Astrocyte of the spinal cord (primary cell): ENCODE measurements around the gene TP53BP2.

ENCODE experiments used
- DNase-seq: peaks from one replicate; pipeline ENCODE4 v3.0.0; 2011; ENCODE audit warnings: low read depth, low spot score
- H3K4me3 ChIP-seq: 2 replicates; pipeline ENCODE4 v1.5.1; 2011; ENCODE audit warnings: low read depth, mild to moderate bottlenecking, low read length, moderate library complexity
- in situ Hi-C: cut with HindIII; loops from 2 replicates; pipeline ENCODE4 v1.10.0; 2017; ENCODE audit warnings: low sequenced_read_pairs
- TF ChIP-seq, protein P1 (sequence below): IDR thresholded peaks from 2 replicates; pipeline ENCODE4 v1.5.1; 2012; ENCODE audit warnings: low read depth, mild to moderate bottlenecking, low read length, inconsistent platforms

The TP53BP2 gene

DNA sequence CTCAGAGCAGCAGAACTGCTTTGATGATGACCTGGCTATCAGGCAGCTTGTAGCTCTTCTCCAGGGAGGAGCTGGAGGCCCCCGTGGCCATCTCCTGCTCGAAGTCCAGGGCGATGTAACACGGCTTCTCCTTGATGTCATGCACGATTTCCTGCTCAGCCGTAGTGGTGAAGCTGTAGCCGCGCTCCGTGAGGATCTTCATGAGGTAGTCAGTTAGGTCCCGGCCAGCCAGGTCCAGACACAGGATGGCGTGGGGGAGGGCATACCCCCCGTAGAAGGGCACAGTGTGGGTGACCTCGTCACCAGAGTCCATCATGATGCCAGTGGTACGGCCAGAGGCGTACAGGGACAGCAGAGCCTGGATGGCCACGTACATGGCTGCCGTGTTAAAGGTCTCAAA, 18.3 kb upstream of the TP53BP2 start:
- TF ChIP-seq, protein P1, sequence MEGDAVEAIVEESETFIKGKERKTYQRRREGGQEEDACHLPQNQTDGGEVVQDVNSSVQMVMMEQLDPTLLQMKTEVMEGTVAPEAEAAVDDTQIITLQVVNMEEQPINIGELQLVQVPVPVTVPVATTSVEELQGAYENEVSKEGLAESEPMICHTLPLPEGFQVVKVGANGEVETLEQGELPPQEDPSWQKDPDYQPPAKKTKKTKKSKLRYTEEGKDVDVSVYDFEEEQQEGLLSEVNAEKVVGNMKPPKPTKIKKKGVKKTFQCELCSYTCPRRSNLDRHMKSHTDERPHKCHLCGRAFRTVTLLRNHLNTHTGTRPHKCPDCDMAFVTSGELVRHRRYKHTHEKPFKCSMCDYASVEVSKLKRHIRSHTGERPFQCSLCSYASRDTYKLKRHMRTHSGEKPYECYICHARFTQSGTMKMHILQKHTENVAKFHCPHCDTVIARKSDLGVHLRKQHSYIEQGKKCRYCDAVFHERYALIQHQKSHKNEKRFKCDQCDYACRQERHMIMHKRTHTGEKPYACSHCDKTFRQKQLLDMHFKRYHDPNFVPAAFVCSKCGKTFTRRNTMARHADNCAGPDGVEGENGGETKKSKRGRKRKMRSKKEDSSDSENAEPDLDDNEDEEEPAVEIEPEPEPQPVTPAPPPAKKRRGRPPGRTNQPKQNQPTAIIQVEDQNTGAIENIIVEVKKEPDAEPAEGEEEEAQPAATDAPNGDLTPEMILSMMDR: no peak

DNA sequence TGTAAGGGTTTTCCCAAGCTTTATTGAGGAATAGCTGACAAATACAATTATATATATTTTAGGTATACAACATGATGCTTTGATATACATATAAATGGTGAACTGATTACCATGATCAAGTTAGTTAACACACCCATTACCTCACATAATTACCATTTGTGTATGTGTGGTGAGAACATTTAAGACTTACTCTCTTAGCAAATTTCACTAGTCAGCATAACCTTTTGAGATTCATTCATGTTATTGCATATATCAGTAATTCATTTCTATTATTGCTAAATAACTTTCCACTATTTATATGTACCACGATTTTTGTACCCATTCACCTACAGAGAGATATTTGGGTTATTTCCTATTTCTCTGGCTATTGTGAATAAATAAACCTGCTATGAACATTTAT, 16.2 kb upstream of the TP53BP2 start:
- in situ Hi-C loops: no loop called here
- no peak overlapping the region for H3K4me3 ChIP-seq
- TF ChIP-seq, protein P1: no peak
- no peak for DNase-seq

More for the DNA sequence above, 18.3 kb upstream of the TP53BP2 start:
- no peak overlapping the region for H3K4me3 ChIP-seq
- in situ Hi-C loops: no loop called here
- DNase-seq: no peak

DNA sequence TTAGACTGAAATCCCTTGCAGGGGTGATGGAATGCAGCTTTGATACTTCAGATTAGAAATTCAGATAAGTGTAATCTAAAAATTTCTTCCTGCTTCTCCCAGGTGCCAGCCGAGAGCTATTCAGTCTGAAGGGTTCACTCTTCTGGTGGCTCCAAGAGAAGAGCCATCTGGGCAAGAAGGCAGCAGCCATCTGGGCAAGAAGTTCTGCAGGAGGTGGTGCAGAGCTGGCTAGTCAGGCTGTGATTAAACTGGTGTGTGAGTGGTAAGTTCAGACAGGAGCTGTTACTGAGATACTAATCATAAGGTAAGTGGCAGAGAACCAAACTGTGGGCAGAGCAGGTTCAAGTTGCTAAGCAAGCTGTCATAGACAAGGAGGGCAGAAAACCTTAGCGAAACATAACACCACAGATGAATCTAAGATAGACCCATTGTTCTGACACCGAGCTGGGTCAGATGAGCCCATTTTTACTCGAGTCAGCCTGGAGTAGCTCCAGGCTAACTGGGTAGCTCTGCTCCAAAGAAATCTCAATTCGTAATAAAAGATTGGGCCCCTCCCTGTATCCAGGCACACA, 14.4 kb upstream of the TP53BP2 start:
- no peak for DNase-seq
- in situ Hi-C loops: no loop called here
- no peak overlapping the region for H3K4me3 ChIP-seq
- TF ChIP-seq, protein P1: no peak

DNA sequence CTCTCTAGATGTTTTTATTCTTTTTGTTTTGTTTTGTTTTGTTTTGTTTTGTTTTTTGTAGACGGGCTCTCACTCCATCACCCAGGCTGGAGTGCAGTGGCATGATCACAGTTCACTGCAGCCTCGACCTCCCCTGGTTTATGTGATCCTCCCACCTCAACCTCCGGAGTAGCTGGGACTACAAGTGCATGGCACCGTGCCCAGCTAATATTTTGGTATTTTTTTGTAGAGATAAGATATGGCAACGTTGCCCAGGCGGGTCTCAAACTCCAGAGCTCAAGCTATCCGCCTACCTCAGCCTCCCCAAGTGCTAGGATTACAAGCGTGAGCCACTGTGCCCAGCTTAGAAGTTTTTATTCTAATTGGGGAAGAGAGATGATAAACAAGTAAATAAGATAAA, 13.3 kb upstream of the TP53BP2 start:
- TF ChIP-seq, protein P1: no peak
- no peak overlapping the region for H3K4me3 ChIP-seq
- DNase-seq: no peak
- in situ Hi-C loops: no loop called here

DNA sequence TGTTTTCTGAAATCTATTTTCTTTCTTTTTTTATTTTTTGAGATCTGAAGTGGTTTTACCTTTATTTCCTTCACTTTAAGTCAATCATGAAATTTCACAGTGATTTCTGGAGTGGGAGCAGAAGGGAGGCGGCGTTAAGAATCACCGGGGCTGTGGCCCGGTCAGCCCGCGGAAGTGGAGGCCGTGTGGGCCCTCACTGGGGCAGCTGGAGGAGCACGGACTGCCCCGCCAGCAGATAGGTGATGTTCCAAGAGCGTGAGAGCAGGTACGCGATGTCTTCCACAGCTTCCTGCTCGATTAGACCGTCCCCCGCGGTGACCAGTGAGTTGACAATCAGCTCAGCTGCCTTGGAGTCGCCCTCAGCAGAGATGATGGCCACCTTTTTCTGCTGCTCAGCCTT, 10.6 kb upstream of the TP53BP2 start:
- in situ Hi-C loops: no loop called here
- no peak overlapping the region for H3K4me3 ChIP-seq
- DNase-seq: no peak
- TF ChIP-seq, protein P1: no peak

DNA sequence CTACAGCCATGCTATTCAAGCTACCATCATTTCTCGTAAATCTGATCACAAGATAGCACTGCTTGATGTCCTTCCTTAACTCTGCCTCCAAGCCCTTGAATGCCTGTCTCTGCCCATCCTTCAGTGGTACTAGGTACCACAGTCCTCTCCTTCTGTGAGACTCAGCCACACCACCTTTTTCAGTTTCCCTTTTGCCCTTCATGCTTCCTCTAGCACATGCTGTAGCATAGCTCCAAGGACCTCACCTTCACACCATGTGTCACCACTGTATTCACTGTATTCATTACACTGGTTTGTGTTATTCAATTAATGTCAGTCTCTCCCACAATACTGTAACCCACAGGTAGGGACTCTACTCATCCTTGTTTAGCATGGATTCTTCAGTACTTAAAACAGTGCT, 8.0 kb upstream of the TP53BP2 start:
- in situ Hi-C loops: no loop called here
- DNase-seq: no peak
- H3K4me3 ChIP-seq: no peak overlapping the region
- TF ChIP-seq, protein P1: no peak

DNA sequence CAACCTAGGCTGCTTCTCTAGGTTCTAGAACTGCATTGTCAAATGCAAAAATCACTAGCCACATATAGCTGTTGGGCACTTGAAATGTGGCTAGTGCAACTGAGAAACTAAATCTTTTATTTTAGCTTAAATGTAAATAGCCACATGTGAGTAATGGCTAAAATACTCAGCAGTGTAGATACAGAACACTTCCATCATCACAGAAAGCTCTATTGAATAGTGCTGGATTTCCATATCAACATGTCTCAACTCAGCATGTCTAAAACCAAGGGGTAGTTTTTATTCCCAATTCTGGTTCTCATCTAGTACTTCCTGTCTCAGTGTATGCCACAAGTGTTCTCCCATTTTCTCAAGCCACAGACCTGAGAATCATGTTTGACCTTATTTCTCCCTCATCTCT, 7.5 kb upstream of the TP53BP2 start:
- in situ Hi-C loops: no loop called here
- no peak for DNase-seq
- no peak overlapping the region for H3K4me3 ChIP-seq
- TF ChIP-seq, protein P1: no peak
